ENCODE data around the gene TRABD2A.

Gene TRABD2A

GRCh38 chr2:84785950-84786349 lies 94.9 kb downstream of the TRABD2A start:
- H4K20me1 ChIP-seq (ENCODE audit: insufficient read depth, low read length, poor library complexity, severe bottlenecking) = no peaks in the 10 kb centered on the region
- H3K4me1 ChIP-seq (ENCODE audit: insufficient read depth, low read length, poor library complexity, severe bottlenecking) = no peaks in the 10 kb centered on the region
- no peaks in the 10 kb centered on the region for H3K79me2 ChIP-seq (ENCODE audit: insufficient read depth, low read length)
- H3K27me3 ChIP-seq (ENCODE audit: insufficient read depth, low read length, poor library complexity, severe bottlenecking) = no peaks in the 10 kb centered on the region
- no peak overlapping the region for H2AFZ ChIP-seq (ENCODE audit: low read length)
- no peak overlapping the region for H3K4me3 ChIP-seq (ENCODE audit: low read length, poor library complexity, severe bottlenecking)
- no peak for TF ChIP-seq CTCF (conservative IDR thresholded peaks at IDR 0.05; ENCODE audit: low read length)
- TF ChIP-seq EZH2phosphoT487 (IDR thresholded peaks at IDR 0.05; ENCODE audit: borderline replicate concordance) = no peak
- no peaks in the 10 kb centered on the region for H3K9me2 ChIP-seq (replicated peaks; ENCODE audit: low read depth, low read length)
- no peaks in the 10 kb centered on the region for H3K36me3 ChIP-seq (ENCODE audit: insufficient read depth, low read length)
- no peak overlapping the region for H3K9ac ChIP-seq (ENCODE audit: low read depth, low read length, poor library complexity, severe bottlenecking)
- no peak overlapping the region for H3K4me2 ChIP-seq (ENCODE audit: low read depth, low read length, poor library complexity, severe bottlenecking)
- H3K9me3 ChIP-seq (ENCODE audit: insufficient read depth, low read depth, low read length) = no peaks in the 10 kb centered on the region
- no peaks in the 10 kb centered on the region for H3F3A ChIP-seq (ENCODE audit: low read depth)

DNA sequence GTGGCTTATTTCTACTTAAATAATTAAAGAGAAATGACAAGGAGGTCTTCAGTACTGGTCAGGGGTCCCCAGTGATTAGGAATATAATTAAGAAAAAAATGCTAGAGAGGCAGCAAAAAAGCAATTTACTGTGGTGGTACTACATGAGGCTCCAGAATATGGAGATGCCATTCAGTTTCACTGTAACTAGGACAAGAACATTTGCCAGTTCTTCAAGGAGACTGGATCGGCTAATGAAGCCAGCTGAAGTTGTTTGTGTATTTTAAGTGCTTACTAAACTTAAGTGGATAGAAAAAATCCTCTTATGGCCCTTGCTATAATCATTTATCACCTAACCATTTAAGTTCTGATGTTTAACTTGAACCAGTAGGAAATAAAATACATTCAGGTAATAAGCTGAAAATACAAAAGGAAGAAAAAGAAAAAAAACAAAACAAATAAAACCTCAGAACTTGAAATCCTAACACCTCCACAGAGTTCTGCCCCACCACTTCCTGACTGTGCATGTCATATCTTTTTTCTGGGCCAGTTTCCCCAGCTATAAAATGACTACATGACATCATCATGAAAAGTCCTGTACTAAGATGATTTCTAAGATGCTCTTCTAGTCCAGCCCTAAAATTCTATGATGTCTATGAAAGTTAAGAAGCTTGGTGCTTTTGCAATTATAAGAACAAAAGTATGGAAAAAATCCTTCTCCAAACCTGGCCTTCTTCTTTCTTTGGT lies 98.0 kb downstream of the TRABD2A start:
- Histone ChIP-seq H3K36me3 (ENCODE audit: insufficient read depth, low read length) (no peaks in the 10 kb centered on the region), H2AFZ (ENCODE audit: low read length) (no peak overlapping the region), H3K9me2 (replicated peaks; ENCODE audit: low read depth, low read length) (0 out of 2 replicates have a peak, but pooled peaks cover 4% of the 10 kb centered on the region), H3K27me3 (ENCODE audit: insufficient read depth, low read length, poor library complexity, severe bottlenecking) (no peaks in the 10 kb centered on the region), H4K20me1 (ENCODE audit: insufficient read depth, low read length, poor library complexity, severe bottlenecking) (no peaks in the 10 kb centered on the region), H3K9me3 (ENCODE audit: insufficient read depth, low read depth, low read length) (no peaks in the 10 kb centered on the region; the same call in 1 of the 2 replicates), H3K9ac (ENCODE audit: low read depth, low read length, poor library complexity, severe bottlenecking) (no peak overlapping the region), H3K79me2 (ENCODE audit: insufficient read depth, low read length) (no peaks in the 10 kb centered on the region), H3K4me3 (ENCODE audit: low read length, poor library complexity, severe bottlenecking) (no peak overlapping the region), H3K4me1 (ENCODE audit: insufficient read depth, low read length, poor library complexity, severe bottlenecking) (no peaks in the 10 kb centered on the region), H3K4me2 (ENCODE audit: low read depth, low read length, poor library complexity, severe bottlenecking) (no peak overlapping the region), H3F3A (ENCODE audit: low read depth) (no peaks in the 10 kb centered on the region)
- no peak for TF ChIP-seq EZH2phosphoT487 (IDR thresholded peaks at IDR 0.05; ENCODE audit: borderline replicate concordance)

DNA sequence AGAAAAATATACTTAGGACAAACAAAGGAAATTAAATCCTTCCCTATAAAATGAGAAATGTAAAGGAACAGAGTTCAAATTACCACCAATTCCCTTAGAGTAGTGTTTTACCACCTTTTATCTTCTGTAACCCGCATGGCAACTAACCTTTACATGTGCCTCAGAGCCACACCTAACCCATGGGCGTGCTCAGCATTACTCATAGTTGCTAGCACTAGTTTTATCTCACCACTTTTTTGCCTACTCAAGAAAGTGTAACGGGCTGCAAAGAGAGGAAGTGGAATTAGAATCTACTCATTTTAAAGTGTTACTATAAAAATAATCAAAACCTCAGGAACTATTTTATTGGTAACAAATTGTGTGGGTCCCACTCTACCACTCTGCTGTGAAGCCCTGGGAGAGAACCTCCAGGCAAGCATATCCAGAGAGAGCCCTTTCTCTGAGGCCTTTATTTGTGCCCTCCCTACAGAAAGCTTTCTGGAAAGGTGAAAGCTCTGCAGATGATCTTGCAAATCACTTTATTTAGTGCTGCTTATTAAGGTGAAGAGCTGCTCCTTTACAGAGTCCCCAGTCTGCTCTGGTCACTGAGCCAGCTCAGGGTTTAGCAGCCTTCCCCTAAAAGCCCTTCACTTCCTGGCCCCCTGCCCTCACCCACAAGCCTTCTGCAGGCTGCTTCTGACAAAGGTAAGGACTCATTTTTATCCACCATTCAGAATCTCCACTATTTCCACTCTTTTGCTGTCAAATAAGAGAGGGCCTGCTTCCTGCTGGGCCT lies 98.8 kb downstream of the TRABD2A start:
- H3K4me3 ChIP-seq (ENCODE audit: low read length, poor library complexity, severe bottlenecking) = no peak overlapping the region
- H3F3A ChIP-seq (ENCODE audit: low read depth) = no peaks in the 10 kb centered on the region
- H2AFZ ChIP-seq (ENCODE audit: low read length) = no peak overlapping the region
- no peaks in the 10 kb centered on the region for H3K36me3 ChIP-seq (ENCODE audit: insufficient read depth, low read length)
- H3K4me2 ChIP-seq (ENCODE audit: low read depth, low read length, poor library complexity, severe bottlenecking) = no peak overlapping the region
- no peak overlapping the region for H3K9ac ChIP-seq (ENCODE audit: low read depth, low read length, poor library complexity, severe bottlenecking)
- H3K27me3 ChIP-seq (ENCODE audit: insufficient read depth, low read length, poor library complexity, severe bottlenecking) = no peaks in the 10 kb centered on the region
- 0 out of 2 replicates have a peak, but pooled peaks cover 4% of the 10 kb centered on the region for H3K9me2 ChIP-seq (replicated peaks; ENCODE audit: low read depth, low read length)
- no peak for TF ChIP-seq CTCF (conservative IDR thresholded peaks at IDR 0.05; ENCODE audit: low read length)
- no peak for TF ChIP-seq EZH2phosphoT487 (IDR thresholded peaks at IDR 0.05; ENCODE audit: borderline replicate concordance)
- no peaks in the 10 kb centered on the region; the same call in 1 of the 2 replicates for H3K9me3 ChIP-seq (ENCODE audit: insufficient read depth, low read depth, low read length)
- no peaks in the 10 kb centered on the region for H3K79me2 ChIP-seq (ENCODE audit: insufficient read depth, low read length)
- H3K4me1 ChIP-seq (ENCODE audit: insufficient read depth, low read length, poor library complexity, severe bottlenecking) = no peaks in the 10 kb centered on the region
- no peaks in the 10 kb centered on the region for H4K20me1 ChIP-seq (ENCODE audit: insufficient read depth, low read length, poor library complexity, severe bottlenecking)

Data from Loucy (cell line).